OCI-M2 (cell line): ENCODE measurements around the gene FBXO3.
A peak's percentile ranks its signal among the peaks of the same experiment; 100 is the strongest.

Experiments
- DNase-seq: peaks from one replicate; lab custom pipeline; 2025; ENCODE audit not compliant: unreplicated experiment; lab: John Stamatoyannopoulos, UW

The FBXO3 gene

DNA sequence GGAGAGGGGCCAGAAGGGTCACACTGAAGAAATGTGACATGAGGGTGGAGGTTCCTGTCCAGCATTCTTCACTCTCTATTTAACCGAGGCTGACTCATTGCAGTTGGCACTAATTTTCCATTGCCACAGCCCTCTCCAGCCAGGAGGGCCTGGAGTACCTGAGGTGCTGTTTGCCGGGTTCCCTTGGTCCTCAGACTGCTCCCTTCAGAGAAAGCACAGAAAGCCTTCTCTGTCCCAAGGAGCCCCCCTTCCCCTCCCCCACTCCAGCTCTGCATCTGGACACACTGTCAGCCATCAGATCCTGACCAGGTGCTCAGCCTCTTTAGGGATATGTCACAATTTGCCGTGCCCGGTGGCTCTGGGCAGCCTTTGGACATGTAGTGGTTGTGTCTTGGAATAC lies 70.5 kb downstream of the FBXO3 start:
- no peak for DNase-seq

DNA sequence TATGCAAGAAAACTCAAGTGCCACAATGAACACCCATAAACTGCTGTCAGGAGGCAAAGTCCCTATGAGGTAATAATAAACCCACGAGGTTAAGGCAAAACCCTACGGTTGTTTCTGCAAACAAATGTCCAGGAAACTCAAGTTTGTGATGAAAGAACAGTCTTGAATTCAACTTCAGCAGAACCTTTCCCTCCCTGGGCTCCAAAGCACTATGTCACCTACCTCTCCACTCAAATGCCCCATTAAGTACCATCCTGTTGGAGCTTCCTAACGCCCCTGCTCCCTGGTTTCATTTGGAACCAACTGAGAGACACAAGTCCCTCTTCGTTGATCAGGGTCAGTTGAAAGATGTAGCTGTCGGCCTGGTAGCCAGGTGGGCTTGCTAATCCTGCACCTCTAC lies 71.1 kb downstream of the FBXO3 start:
- DNase-seq: no peak

DNA sequence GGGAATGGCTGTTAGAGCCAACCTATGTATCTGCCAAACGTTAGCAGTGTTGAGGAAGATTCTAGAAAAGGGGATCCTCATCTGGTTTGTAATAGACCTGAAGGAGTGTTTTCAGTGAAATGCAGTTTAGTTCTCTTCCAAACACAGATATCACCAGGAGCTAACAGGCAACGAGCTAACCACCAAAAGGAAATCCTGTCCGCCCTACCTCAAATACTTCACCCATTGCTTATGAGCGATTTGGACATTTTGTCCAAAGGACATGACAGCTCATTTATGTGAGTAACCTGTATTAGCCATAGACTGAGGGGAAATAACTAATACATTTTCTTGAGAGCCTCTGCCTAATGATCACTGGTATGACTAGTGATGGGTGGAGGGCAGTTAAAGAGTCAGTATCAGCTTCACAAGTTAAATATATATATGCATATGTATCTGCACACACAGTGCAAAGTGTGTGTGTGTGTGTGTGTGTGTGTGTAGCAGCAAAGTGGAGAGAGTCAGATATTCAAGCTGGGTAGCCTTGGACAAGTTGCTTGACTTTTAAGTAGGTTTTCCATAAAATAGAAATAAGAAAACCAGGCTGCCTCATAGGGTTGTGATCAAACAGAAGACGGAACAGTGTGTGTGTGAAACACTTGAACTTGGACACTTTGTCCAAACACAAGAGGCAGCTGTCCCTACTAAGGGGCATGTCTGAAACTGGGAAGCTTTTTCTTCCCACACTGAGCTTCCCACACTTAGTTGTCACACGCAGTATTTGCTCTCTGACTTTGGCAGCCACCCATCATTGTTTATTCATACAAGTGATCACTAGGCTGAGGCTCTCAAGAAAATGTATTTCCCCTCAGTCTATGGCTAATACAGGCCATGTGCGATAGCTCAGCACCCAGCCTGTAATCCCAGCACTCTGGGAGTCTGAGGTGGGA lies 72.8 kb downstream of the FBXO3 start:
- no peak for DNase-seq

DNA sequence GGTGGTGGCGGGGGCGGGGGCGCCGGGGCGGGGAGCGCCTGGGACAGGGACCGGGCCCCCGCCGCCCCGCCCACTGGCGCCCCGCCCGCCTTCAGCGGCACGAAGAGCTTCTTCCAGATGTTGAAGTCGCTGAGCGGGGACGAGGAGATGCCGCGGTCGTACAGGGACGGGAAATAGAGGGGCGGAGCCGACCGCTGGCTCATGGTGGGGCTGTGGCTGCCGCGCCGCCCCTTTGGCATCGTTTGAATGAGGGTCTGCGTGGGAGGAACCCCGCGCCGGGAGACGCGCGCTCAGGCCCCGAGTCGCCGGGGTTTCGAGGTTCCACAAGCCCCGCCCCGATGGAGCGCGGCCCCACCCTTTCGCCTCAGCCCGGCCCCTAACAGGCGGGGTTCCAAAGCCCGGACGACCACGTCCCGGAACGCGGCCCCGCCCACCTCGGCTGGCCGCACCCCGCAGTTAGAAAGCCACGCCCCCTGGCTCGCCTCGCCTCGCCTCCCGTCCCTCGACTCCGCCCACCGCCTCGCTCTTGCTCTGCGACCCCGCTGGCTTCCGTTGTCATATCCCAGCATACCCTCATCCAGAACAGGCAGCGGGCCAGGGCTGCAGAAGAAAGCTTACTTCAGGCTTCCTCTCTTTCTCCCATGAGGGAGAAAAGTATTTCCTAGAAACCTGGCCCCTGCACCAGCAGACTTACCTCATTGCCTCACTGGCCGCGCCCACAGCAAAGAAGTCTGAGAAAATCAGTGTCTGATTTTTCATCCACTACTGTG lies 73.6 kb downstream of the FBXO3 start, which contains the start of gene C11orf91:
Gene C11orf91 (minus strand): TSS at position 325 of the 770 bp plus-strand sequence. CDS start 86 bp downstream, at position 239.
- peak; percentile 88 for DNase-seq

DNA sequence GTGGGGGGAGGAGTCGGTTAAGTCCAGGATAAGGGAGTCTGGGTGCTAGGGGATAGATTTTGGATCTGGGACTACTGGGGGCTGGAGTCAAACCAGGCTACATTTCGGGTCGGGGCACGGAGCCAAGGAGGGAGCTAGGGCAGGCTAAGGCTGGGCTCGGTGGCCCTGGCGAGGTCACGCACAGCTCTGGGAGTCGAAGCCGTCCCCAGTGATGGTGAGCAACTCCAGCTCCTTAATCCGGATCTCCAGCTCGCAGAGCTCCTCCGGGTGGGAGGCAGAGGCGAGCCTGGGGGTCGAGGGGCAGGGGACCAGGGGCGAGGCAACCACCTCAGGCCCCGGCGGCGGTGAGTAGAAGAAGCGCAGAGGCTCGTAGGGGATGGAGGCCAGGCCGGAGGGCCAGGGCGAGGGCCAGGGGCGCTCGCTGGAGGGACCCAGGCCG lies 74.2 kb downstream of the FBXO3 start:
- DNase-seq: no peak

DNA sequence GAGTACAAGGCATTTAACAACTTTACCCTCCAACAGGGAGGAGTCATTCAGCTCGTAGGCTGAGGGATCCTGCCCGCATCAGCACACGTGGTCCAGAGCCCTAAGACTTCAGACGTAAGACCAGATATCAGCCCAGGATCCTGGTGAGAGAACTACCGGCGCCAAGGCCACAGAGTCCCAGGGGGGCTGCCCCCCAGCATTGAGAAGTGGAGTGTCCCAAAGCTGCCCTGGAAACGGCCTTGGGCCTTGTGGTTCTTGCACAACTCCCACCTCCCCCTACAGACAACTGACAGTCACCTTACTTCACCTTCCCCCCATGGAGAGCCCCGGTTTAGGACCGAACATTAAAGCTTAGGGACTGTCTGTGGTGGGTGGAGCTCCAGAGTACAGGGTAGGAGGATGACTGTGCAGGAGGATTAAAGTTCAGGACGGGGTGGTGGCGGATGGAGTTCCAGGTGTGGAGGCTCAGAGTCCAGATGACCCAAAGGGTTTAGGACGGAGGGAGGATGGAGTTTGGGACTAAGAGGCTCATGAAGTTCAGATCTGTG lies 74.7 kb downstream of the FBXO3 start:
- no peak for DNase-seq

DNA sequence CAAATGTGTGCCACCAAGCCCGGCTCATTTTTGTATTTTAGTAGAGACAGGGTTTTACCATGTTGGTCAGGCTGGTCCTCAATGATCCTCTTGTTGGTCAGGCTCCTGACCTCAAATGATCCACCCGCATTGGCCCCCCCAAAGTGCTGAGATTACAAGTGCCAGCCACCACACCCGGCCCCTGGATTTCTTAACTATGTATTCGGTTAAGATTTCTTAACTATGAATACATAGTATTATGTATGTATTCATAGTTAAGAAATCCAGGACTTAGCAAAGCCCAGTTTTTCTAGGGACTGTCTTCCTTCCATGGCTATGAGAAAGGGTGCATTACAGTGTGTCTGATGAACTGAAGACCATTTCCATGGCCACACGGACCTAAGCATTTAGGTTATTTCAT lies 75.4 kb downstream of the FBXO3 start:
- DNase-seq: no peak

DNA sequence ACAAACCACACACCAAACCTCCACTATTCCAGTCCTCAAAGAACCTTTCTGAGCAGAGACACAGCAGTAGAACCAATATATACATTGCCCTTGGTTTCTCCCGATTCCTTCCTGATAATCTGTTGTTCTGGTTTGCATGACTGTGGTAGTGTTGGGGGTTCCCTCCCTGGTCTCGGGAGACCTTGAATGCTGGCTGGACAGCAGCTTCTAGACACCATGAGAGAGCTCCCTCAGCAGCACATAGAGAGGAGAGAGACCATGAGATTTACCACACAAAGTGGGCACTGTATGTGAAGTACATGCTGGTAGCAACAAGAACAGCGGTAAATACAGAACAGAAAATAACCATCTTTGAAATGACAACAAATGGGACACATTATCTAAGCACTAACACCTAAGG lies 76.3 kb downstream of the FBXO3 start:
- no peak for DNase-seq

DNA sequence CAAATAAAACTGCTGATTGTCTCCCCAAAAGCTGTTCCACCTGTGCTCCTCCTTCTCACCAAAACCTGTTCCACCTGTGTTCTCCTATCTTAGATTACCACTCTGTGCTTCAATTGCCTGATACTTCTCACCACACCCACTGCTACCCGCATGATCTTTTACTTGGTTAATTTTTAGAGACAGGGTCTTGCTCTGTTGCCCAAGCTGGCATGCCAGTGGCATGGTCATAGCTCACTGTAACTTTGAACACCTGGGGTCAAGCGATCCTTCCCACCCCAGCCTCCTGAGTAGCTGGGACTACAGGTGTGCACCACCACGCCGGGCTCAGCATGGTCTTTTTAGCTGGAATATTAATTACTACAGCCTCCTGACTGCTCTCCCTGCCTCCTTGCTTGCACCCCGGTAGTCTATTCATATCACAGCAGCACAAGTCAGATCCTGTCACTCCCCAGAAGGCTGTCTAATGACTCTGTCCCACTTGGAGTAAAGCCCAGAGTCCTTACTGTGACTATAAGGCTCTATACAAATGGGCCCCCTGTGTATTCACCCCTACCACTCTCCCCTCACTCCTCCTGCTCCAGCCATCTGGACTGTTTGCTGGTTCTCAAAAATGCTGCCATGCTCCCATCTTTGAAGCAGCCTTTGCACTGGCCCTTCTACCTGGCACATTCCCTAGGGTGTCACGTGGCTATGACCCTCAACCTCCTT lies 77.2 kb downstream of the FBXO3 start:
- DNase-seq: no peak

DNA sequence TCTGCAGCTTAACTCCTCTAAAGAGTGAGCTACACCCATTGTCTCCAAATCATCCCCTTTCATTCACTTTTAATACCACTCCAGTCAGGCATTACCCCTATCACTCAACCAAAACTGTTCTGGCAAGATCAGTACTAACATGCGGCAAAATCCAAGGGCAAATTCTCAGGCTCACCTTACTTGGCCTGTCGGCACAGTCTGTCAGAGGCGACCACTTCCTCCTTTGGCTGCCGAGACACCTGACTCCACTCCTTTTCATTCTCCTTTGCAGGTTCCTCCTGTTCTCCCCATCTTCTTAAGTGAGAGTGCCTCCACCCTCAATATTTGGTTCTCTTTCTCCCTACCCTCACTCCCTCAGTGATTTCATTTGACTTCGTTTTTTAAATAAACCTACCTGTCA lies 77.9 kb downstream of the FBXO3 start:
- no peak for DNase-seq

DNA sequence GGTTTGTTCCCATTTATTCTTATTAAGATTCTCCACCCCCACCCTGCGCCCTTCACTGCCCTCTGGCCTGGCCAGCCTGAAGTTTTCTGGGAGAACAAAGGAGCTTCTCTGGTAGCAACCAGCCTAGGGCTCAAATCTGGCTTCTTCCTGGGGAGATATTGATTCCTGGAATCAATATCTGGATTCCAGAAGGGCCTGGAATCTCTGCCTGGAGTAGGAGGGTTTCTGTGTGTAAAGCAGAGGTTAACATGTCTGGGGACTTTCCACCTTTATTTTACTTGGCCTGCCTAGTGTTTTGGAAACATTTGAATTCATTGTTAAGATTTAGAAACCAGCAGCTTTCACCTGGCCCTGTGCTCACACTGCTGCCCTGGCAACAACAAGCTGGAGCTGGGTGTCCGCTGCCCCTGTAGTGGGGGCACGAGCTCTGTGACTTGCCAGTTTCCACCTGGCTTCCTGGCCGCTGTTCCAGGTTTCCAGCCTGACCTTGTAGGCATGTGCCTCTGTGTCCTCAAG lies 79.2 kb downstream of the FBXO3 start:
- DNase-seq: no peak

DNA sequence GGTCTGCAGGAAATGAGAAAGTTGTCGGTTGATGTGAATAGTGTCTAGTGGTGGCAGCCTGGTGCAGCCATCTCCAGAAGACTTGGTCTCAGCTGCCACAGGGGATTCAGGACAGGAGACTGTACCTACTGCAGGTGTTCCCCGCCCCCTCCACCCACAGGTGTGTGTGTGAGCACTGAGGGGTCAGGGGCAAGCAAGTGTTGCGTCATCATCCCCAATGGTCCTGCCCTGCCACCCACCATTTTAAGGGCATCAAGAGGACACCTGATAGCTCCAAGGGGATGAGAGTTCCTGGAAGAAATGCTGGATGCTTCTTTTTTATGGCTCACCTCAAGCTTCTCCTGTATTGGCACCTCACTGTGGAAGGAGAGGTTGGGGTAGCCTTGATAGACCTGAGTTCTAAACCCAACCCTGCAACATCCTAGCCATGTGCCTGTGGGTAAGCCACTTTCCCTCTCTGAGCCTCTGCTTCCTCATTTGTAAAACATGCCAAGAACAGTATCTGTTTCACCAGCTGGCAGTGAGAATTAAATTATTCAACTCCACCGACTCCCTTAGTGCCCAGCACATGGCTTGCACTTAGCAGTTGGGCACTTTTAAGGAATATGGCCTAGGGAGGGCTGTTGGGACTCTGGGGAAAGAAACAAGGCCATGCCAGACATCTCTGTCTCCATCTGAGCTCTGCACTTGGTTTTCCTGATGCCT lies 79.8 kb downstream of the FBXO3 start:
- DNase-seq: no peak

DNA sequence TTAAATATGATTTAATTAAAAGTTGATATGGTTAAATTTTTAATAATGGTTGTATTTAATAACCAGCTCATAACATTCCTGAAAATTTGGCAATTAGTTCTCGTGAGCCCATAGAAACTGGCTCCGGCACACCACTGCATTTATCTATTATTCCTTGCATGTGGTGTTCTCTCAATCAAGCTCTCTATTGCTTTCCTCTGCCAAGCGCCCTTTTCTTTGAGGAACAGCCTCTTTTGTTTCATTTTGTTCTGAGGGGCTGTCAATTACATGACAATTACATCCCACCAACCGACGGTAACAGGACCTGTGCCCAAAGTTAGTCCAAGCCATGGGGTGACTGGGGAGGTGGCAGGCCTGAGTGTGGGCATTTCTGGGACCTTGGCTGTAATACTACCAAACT lies 81.8 kb downstream of the FBXO3 start:
- no peak for DNase-seq

DNA sequence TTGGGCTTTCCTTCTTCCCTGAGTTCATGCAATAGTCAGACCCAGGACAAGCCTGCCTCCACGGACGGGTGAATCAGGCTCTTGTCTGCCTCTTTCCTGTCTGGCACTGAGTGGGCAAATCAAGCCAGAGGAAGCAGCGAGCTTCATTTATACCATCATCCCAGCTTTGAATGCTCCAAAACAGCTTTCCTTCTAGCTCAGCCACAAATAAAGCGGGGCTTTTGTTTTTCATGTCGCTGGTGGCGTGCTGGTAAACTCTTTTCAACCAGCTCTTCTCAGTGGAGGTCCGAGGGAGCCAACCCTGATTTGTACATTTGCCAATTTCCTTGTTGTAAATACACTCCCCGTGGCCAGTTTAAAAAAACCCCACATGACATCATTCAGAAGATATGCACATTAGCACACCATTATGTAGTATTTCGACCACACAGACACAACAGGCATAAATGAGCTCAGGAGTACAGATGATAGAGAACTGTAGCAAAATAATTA lies 82.3 kb downstream of the FBXO3 start:
- no peak for DNase-seq

DNA sequence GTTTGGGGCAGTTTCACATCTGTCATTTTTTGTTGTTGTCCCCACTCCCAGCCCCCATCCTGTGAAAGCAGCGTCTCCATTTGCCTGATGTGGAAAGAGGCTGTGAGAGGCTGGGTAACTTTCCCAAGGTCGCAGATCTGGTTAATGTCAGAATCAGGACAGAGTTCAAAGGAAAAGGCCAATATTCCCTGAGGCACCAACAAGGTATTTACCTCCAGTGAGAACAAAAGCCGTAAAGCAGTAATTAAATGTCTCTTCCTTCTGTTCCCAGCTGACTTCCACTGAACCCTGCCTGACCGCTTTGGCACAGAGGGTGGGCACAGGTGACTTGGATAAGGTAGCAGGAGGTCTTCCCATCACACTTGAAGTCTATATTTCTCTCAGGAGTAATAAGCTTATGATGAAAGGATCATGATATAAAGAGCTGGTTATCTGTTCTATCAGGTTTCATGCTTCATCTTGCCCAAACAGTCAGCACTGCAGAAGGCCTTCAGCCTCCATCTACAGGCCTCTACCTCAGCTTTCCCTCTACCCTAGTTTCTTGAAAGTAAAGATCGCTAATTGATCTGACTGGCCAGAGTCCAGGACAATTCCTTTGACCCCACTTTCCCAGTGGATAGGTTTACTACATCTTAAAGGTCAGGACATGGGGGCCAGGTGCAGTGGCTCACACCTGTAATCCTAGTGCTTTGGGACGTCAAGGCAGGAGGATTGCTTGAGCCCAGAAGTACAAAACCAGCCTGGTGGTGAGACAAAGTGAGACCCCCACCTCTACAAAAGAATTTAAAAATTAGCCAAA lies 83.1 kb downstream of the FBXO3 start:
- no peak for DNase-seq
